Endothelial cell of umbilical vein (primary cell): ENCODE results near the gene THOP1. TPM values are rescaled to one million over a fixed set of nuclear protein-coding genes. Genes with fewer than 3 reads are reported as not detected.

Experiments used
- BruUV-seq: library from RNA; stranded (reverse); fragments of 400-500 nt; replicated peaks from 2 replicates; lab custom pipeline; 2021; lab: Mats Ljungman, UMichigan
- CTCF ChIA-PET: fragments of 300-600, 350-600 bp; sonication (Branson Sonifier 250); formaldehyde crosslinking; loops from one replicate; lab custom pipeline; 2021; ENCODE audit warnings: antibody characterized with exemption, inconsistent platforms; lab: Charles Lee
- POLR2A ChIA-PET: fragments of 300-600, 350-600 bp; sonication (Branson Sonifier 250); formaldehyde crosslinking; loops from one replicate; lab custom pipeline; 2021; ENCODE audit warnings: antibody characterized with exemption, inconsistent platforms; lab: Charles Lee
- DNase-seq: peaks from one replicate; pipeline ENCODE4 v3.0.0-alpha.2; 2011; ENCODE audit warnings: low read depth, low spot score
- FAIRE-seq: peaks from 2 replicates; lab custom pipeline; 2011; peaks lifted over from hg19 to GRCh38; lab: Jason Lieb, UNC
- H2AFZ ChIP-seq: 2 replicates; pipeline ENCODE4 v1.6.0; 2012; ENCODE audit warnings: low read depth, low read length, control low read depth, inconsistent platforms
- H3K27ac ChIP-seq: 2 replicates; pipeline ENCODE4 v1.5.1; 2011; ENCODE audit warnings: low read depth, mild to moderate bottlenecking, control low read depth, low read length, moderate library complexity; ENCODE audit not compliant: insufficient read depth
- H3K27me3 ChIP-seq, 2 experiments: 2 replicates each; pipeline versions ENCODE4 v1.6.0 to v1.6.1; 2011; ENCODE audit warnings: low read length in 2 of 2, mixed read lengths in 1 of 2; ENCODE audit not compliant: control insufficient read depth in 2 of 2, insufficient read depth in 2 of 2
- H3K36me3 ChIP-seq, 2 experiments: 2 replicates in 1 of 2; 3 replicates in 1 of 2; pipeline ENCODE4 v1.5.1; 2011; ENCODE audit warnings: low read length in 2 of 2, mild to moderate bottlenecking in 1 of 2, moderate library complexity in 1 of 2; ENCODE audit not compliant: control insufficient read depth in 2 of 2, insufficient read depth in 2 of 2; ENCODE audit errors: extremely low read depth in 1 of 2
- H3K4me1 ChIP-seq: 3 replicates; pipeline ENCODE4 v1.5.1; 2011; ENCODE audit warnings: mild to moderate bottlenecking, low read length; ENCODE audit not compliant: control insufficient read depth, insufficient read depth; ENCODE audit errors: extremely low read depth
- H3K4me2 ChIP-seq: 2 replicates; pipeline ENCODE4 v1.6.1; 2011; ENCODE audit warnings: low read length, control low read depth, mixed read lengths; ENCODE audit not compliant: insufficient read depth
- H3K4me3 ChIP-seq, 3 experiments: fragments of 200-600 bp in 1 of 3; sonication (generic), shearing (Covaris generic) in 1 of 3; replicated peaks in 1 of 3; 2 replicates each; pipeline ENCODE4 v1.5.1; 2011 to 2016; ENCODE audit warnings: control low read depth in 3 of 3, low read length in 3 of 3, mild to moderate bottlenecking in 2 of 3, inconsistent platforms in 1 of 3, low read depth in 1 of 3, moderate library complexity in 1 of 3; ENCODE audit not compliant: insufficient read depth in 1 of 3
- H3K79me2 ChIP-seq: 2 replicates; pipeline ENCODE4 v1.6.0; 2012; ENCODE audit warnings: low read length, inconsistent platforms; ENCODE audit not compliant: control insufficient read depth, insufficient read depth
- H3K9ac ChIP-seq: replicated peaks from 2 replicates; pipeline ENCODE3; 2011; ENCODE audit warnings: low read length, control low read depth; ENCODE audit not compliant: insufficient read depth; ENCODE audit errors: extremely low read depth
- H3K9me1 ChIP-seq: replicated peaks from 3 replicates; pipeline ENCODE4 v1.6.0; 2011; ENCODE audit warnings: mild to moderate bottlenecking, low read length; ENCODE audit not compliant: control insufficient read depth, insufficient read depth; ENCODE audit errors: extremely low read depth
- H3K9me3 ChIP-seq: replicated peaks from 2 replicates; pipeline ENCODE4 v1.5.1; 2012; ENCODE audit warnings: low read length, inconsistent platforms; ENCODE audit not compliant: control insufficient read depth, insufficient read depth
- H4K20me1 ChIP-seq: replicated peaks from 2 replicates; pipeline ENCODE3; 2011; ENCODE audit warnings: mild to moderate bottlenecking, low read length; ENCODE audit not compliant: control insufficient read depth, insufficient read depth; ENCODE audit errors: extremely low read depth
- EZH2 ChIP-seq: IDR thresholded peaks from 2 replicates; pipeline ENCODE4 v1.6.1; 2012; ENCODE audit warnings: borderline replicate concordance, low read depth, mild to moderate bottlenecking, moderate library complexity, low read length, inconsistent platforms; ENCODE audit not compliant: severe bottlenecking
- FOS ChIP-seq: IDR thresholded peaks from 2 replicates; pipeline ENCODE4 v1.6.1; 2011; ENCODE audit warnings: mild to moderate bottlenecking, low read length, moderate library complexity, borderline replicate concordance; ENCODE audit not compliant: insufficient read depth
- GATA2 ChIP-seq: IDR thresholded peaks from 2 replicates; pipeline ENCODE4 v1.7.0; 2011; ENCODE audit warnings: low read depth, mild to moderate bottlenecking, moderate library complexity, mixed read lengths, low read length; ENCODE audit not compliant: insufficient read length, insufficient read depth
- JUN ChIP-seq: IDR thresholded peaks from 2 replicates; pipeline ENCODE4 v1.6.1; 2011; ENCODE audit warnings: borderline replicate concordance, low read depth; ENCODE audit not compliant: insufficient read length, insufficient read depth
- MYC ChIP-seq: IDR thresholded peaks from one replicate; pipeline ENCODE4 v1.6.1; 2011; ENCODE audit warnings: mild to moderate bottlenecking, low read depth, low read length
- POLR2A ChIP-seq: IDR thresholded peaks from 2 replicates; pipeline ENCODE4 v1.6.1; 2012; ENCODE audit warnings: low read depth, mild to moderate bottlenecking, control low read depth, low read length
- POLR2AphosphoS5 ChIP-seq: IDR thresholded peaks from 2 replicates; pipeline ENCODE4 v1.6.1; 2012; ENCODE audit warnings: low read depth, mild to moderate bottlenecking, control low read depth, low read length, moderate library complexity; ENCODE audit not compliant: insufficient read depth
- dilution Hi-C: fragments of 300-500 bp; cut with MboI; formaldehyde crosslinking; loops from one replicate; pipeline ENCODE4 v1.15.0; 2019; ENCODE audit warnings: low sequenced_read_pairs; ENCODE audit not compliant: extremely low pct_ligation_motif_present
- intact Hi-C: fragments of 100-400 bp; cut with micrococcal nuclease; formaldehyde crosslinking; loops from one replicate; pipeline ENCODE4 v1.10.0; 2022
- polyA plus RNA-seq, 4 experiments: library from polyadenylated mRNA; depleted of rRNA in 3 of 4; stranded (reverse) in 3 of 4; unstranded in 1 of 4; fragments of >200 nt; gene quantifications; 2 replicates each; pipeline versions ENCODE4 v1.2.1 to v1.2.3, GENCODE V29; 2011 to 2012; ENCODE audit warnings: missing spikeins in 1 of 4
- total RNA-seq: library from RNA; stranded (reverse); gene quantifications from 2 replicates; pipeline ENCODE4 v1.2.3, GENCODE V29; 2021
- TF ChIP-seq, protein P1 (sequence below), 2 donors: IDR thresholded peaks; 1 replicate in 1 of 2; 2 replicates in 1 of 2; pipeline ENCODE4 v1.5.1; 2011; ENCODE audit warnings: low read length in 2 of 2, mild to moderate bottlenecking in 2 of 2, moderate library complexity in 2 of 2, control low read depth in 1 of 2, inconsistent platforms in 1 of 2, low read depth in 1 of 2; ENCODE audit not compliant: insufficient read depth in 1 of 2; ENCODE audit errors: extremely low read depth in 1 of 2
- TF ChIP-seq, protein P2 (sequence below): IDR thresholded peaks from 2 replicates; pipeline ENCODE4 v1.6.1; 2011; ENCODE audit not compliant: insufficient read depth, insufficient read length

THOP1 gene
- total and polyA plus RNA-seq, 2 donors (not counting 3 experiments of a cell fraction or from before 2014, with no cell fraction given): 88.0 to 115 TPM

GRCh38 chr19:2827840-2828489 is 42.7 kb downstream of the THOP1 start:
- TF ChIP-seq POLR2A (no peak), FOS (no peak), JUN (no peak), GATA2 (no peak), MYC (no peak), POLR2AphosphoS5 (no peak), EZH2 (no peak)
- TF ChIP-seq, protein P1, sequence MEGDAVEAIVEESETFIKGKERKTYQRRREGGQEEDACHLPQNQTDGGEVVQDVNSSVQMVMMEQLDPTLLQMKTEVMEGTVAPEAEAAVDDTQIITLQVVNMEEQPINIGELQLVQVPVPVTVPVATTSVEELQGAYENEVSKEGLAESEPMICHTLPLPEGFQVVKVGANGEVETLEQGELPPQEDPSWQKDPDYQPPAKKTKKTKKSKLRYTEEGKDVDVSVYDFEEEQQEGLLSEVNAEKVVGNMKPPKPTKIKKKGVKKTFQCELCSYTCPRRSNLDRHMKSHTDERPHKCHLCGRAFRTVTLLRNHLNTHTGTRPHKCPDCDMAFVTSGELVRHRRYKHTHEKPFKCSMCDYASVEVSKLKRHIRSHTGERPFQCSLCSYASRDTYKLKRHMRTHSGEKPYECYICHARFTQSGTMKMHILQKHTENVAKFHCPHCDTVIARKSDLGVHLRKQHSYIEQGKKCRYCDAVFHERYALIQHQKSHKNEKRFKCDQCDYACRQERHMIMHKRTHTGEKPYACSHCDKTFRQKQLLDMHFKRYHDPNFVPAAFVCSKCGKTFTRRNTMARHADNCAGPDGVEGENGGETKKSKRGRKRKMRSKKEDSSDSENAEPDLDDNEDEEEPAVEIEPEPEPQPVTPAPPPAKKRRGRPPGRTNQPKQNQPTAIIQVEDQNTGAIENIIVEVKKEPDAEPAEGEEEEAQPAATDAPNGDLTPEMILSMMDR (IDR thresholded peaks at IDR 0.05; ENCODE audit: extremely low read depth in 1 of 2, insufficient read depth in 1 of 2, low read depth in 1 of 2, low read length in 2 of 2): no peak
- TF ChIP-seq, protein P2, sequence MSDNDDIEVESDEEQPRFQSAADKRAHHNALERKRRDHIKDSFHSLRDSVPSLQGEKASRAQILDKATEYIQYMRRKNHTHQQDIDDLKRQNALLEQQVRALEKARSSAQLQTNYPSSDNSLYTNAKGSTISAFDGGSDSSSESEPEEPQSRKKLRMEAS: no peak
- no peak for FAIRE-seq
- no peaks in the 10 kb centered on the region for H3K9me3 ChIP-seq

More at GRCh38 chr19:2827840-2828489, 42.7 kb downstream of the THOP1 start:
- no peak overlapping the region for H2AFZ ChIP-seq
- H4K20me1 ChIP-seq: no peaks in the 10 kb centered on the region
- no peak overlapping the region for H3K27ac ChIP-seq
- ChIA-PET POLR2A (no interaction called here), CTCF (no interaction called here)
- H3K36me3 ChIP-seq: peaks cover 0 to 3% of the 10 kb centered on the region in 2 experiments
- no peaks in the 10 kb centered on the region for H3K79me2 ChIP-seq
- no peaks in the 10 kb centered on the region for H3K9me1 ChIP-seq
- no peak for DNase-seq
- no peak overlapping the region for H3K4me2 ChIP-seq
- no peaks in the 10 kb centered on the region for H3K27me3 ChIP-seq
- dilution Hi-C loops: no loop called here
- BruUV-seq: no TSS peak
- no peak overlapping the region for H3K9ac ChIP-seq
- no peak overlapping the region for H3K4me3 ChIP-seq
- intact Hi-C loops: no loop called here
- H3K4me1 ChIP-seq: no peaks in the 10 kb centered on the region
